Gastroesophageal sphincter (tissue), 3 donors: Measurements from ENCODE around the gene THEM4.

ENCODE experiments used
- CTCF ChIP-seq, 4 experiments: fragments of 200-600 bp in 2 of 4; fragments of 450-650 bp in 2 of 4; sonication (generic) in 1 of 4; IDR thresholded peaks; one replicate each; pipeline ENCODE4 v1.5.1; 2017 to 2019; ENCODE audit warnings: antibody characterized with exemption in 4 of 4, mild to moderate bottlenecking in 2 of 4, moderate library complexity in 2 of 4
- POLR2AphosphoS5 ChIP-seq: sonication (generic); formaldehyde crosslinking; IDR thresholded peaks from one replicate; pipeline ENCODE4 v1.6.1; 2017; ENCODE audit warnings: antibody characterized with exemption

GRCh38 chr1:151839082-151839412, 70.3 kb downstream of the THEM4 start:
- TF ChIP-seq CTCF (IDR thresholded peaks at IDR 0.05) = no peak
- TF ChIP-seq POLR2AphosphoS5 = no peak
